Left ventricle myocardium inferior (tissue), 1 donor: ENCODE data around the gene FNDC3B. TPM values are rescaled to one million over a fixed set of nuclear protein-coding genes. Genes with fewer than 3 reads are reported as not detected.

Source experiments
- DNase-seq: peaks from one replicate; pipeline ENCODE4 v3.0.0-alpha.2; 2020
- H3K27ac ChIP-seq: fragments of 200-600 bp; replicated peaks from 2 replicates; pipeline ENCODE4 v1.8.0; 2021
- H3K27me3 ChIP-seq: fragments of 200-600 bp; 2 replicates; pipeline ENCODE4 v1.8.0; 2021; ENCODE audit warnings: low read depth
- H3K36me3 ChIP-seq: fragments of 200-600 bp; 2 replicates; pipeline ENCODE4 v1.8.0; 2021
- H3K4me1 ChIP-seq: fragments of 200-600 bp; 2 replicates; pipeline ENCODE4 v1.8.0; 2021
- H3K4me3 ChIP-seq: fragments of 200-600 bp; 2 replicates; pipeline ENCODE4 v1.8.0; 2021; ENCODE audit warnings: mild to moderate bottlenecking, moderate library complexity
- H3K9me3 ChIP-seq: fragments of 200-600 bp; replicated peaks from 2 replicates; pipeline ENCODE4 v1.8.0; 2021
- CTCF ChIP-seq: fragments of 200-600 bp; IDR thresholded peaks from 2 replicates; pipeline ENCODE4 v1.8.0; 2021; ENCODE audit warnings: antibody characterized with exemption, mild to moderate bottlenecking, borderline replicate concordance
- intact Hi-C: fragments of 100-400 bp; cut with micrococcal nuclease; formaldehyde crosslinking; loops from one replicate; pipeline ENCODE4 v1.11.0; 2022
- total RNA-seq: library from RNA; stranded (reverse); fragmentation: NEBNext Ultra II Directional; extraction: Animal tissue kit (Norgen Biotek cat#: 25700); gene quantifications from one replicate; pipeline ENCODE4 v1.2.1, GENCODE V29; 2021
- donor health status: DM: no; HTN: yes; CAD: no; lungs with severe emphysema.

The FNDC3B gene
- total RNA-seq, 1 donor from 2014 or later: 75.7 TPM

GRCh38 chr3:172296975-172297332, 257.6 kb downstream of the FNDC3B start:
- Histone ChIP-seq H3K4me3 (no peak overlapping the region), H3K9me3 (no peaks in the 10 kb centered on the region), H3K27ac (no peak overlapping the region), H3K36me3 (peaks cover 56% of the 10 kb centered on the region), H3K27me3 (no peaks in the 10 kb centered on the region), H3K4me1 (peaks cover 47% of the 10 kb centered on the region)
- intact Hi-C loops: no loop called here
- no peak for TF ChIP-seq CTCF
- no peak for DNase-seq

- TF ChIP-seq CTCF: no peak
- intact Hi-C loops: no loop called here
- no peak for DNase-seq
- Histone ChIP-seq H3K27me3 (no peaks in the 10 kb centered on the region), H3K36me3 (peaks cover 56% of the 10 kb centered on the region), H3K9me3 (no peaks in the 10 kb centered on the region), H3K4me1 (peaks cover 40% of the 10 kb centered on the region), H3K4me3 (no peak overlapping the region), H3K27ac (no peak overlapping the region)
Measured at GRCh38 chr3:172298247-172298646, 258.9 kb downstream of the FNDC3B start.

- DNase-seq: no peak
- H3K27ac ChIP-seq: no peak overlapping the region
- H3K36me3 ChIP-seq: peaks cover 55% of the 10 kb centered on the region
- intact Hi-C loops: no loop called here
- no peaks in the 10 kb centered on the region for H3K9me3 ChIP-seq
- no peak for TF ChIP-seq CTCF
- H3K4me1 ChIP-seq: peaks cover 30% of the 10 kb centered on the region
- no peaks in the 10 kb centered on the region for H3K27me3 ChIP-seq
- H3K4me3 ChIP-seq: no peak overlapping the region
Measured at GRCh38 chr3:172300187-172300586, 260.8 kb downstream of the FNDC3B start.

GRCh38 chr3:172300862-172301261, 261.5 kb downstream of the FNDC3B start:
- no peak for DNase-seq
- H3K27ac ChIP-seq: no peak overlapping the region
- no peak overlapping the region for H3K4me3 ChIP-seq
- H3K27me3 ChIP-seq: no peaks in the 10 kb centered on the region
- TF ChIP-seq CTCF: no peak
- intact Hi-C loops: no loop called here
- H3K9me3 ChIP-seq: no peaks in the 10 kb centered on the region
- H3K4me1 ChIP-seq: peaks cover 33% of the 10 kb centered on the region
- H3K36me3 ChIP-seq: peaks cover 52% of the 10 kb centered on the region

GRCh38 chr3:172302203-172302602, 262.8 kb downstream of the FNDC3B start:
- Histone ChIP-seq H3K27me3 (no peaks in the 10 kb centered on the region), H3K27ac (no peak overlapping the region), H3K36me3 (peaks cover 44% of the 10 kb centered on the region), H3K4me3 (no peak overlapping the region), H3K9me3 (no peaks in the 10 kb centered on the region), H3K4me1 (peaks cover 34% of the 10 kb centered on the region)
- intact Hi-C loops: no loop called here
- no peak for DNase-seq
- TF ChIP-seq CTCF: no peak

- Histone ChIP-seq H3K4me1 (peaks cover 39% of the 10 kb centered on the region), H3K36me3 (peaks cover 47% of the 10 kb centered on the region), H3K27me3 (no peaks in the 10 kb centered on the region), H3K9me3 (no peaks in the 10 kb centered on the region), H3K27ac (peak overlapping the region; percentile 24), H3K4me3 (no peak overlapping the region)
- intact Hi-C loops: no loop called here
- TF ChIP-seq CTCF: no peak
- no peak for DNase-seq
Measured at GRCh38 chr3:172303181-172303580, 263.8 kb downstream of the FNDC3B start.
